Muscle layer of duodenum (tissue), 2 donors: ENCODE data around the gene RIMBP3C.
"Not testable (repeated sequence)": the region's sequence is repeated elsewhere in the genome, so short reads cannot be mapped to it uniquely, and the experiment has no call there.

Source experiments
- H3K27ac ChIP-seq: one replicate; pipeline ENCODE4 v1.7.0; 2013; ENCODE audit warnings: mild to moderate bottlenecking, low read length
- H3K27me3 ChIP-seq: one replicate; pipeline ENCODE4 v1.7.0; 2013; ENCODE audit warnings: low read depth, mild to moderate bottlenecking, control low read depth, low read length
- H3K36me3 ChIP-seq, 2 donors: one replicate each; pipeline ENCODE4 v1.7.0; 2013; ENCODE audit warnings: low read length in 2 of 2, control low read depth in 1 of 2, mild to moderate bottlenecking in 1 of 2; ENCODE audit not compliant: insufficient read depth in 2 of 2, control insufficient read depth in 1 of 2
- H3K4me1 ChIP-seq, 2 donors: one replicate each; pipeline ENCODE4 v1.7.0; 2013; ENCODE audit warnings: low read length in 2 of 2, mild to moderate bottlenecking in 2 of 2, control low read depth in 1 of 2, moderate library complexity in 1 of 2; ENCODE audit not compliant: insufficient read depth in 2 of 2, control insufficient read depth in 1 of 2
- H3K4me3 ChIP-seq, 2 donors: one replicate each; pipeline ENCODE4 v1.7.0; 2013; ENCODE audit warnings: low read length in 2 of 2, low read depth in 1 of 2, mild to moderate bottlenecking in 1 of 2
- H3K9me3 ChIP-seq, 2 donors: one replicate each; pipeline ENCODE4 v1.7.0; 2013; ENCODE audit warnings: low read length in 2 of 2, control low read depth in 1 of 2, mild to moderate bottlenecking in 1 of 2; ENCODE audit not compliant: control insufficient read depth in 1 of 2
- donor health status: healthy.

RIMBP3C gene, protein sequence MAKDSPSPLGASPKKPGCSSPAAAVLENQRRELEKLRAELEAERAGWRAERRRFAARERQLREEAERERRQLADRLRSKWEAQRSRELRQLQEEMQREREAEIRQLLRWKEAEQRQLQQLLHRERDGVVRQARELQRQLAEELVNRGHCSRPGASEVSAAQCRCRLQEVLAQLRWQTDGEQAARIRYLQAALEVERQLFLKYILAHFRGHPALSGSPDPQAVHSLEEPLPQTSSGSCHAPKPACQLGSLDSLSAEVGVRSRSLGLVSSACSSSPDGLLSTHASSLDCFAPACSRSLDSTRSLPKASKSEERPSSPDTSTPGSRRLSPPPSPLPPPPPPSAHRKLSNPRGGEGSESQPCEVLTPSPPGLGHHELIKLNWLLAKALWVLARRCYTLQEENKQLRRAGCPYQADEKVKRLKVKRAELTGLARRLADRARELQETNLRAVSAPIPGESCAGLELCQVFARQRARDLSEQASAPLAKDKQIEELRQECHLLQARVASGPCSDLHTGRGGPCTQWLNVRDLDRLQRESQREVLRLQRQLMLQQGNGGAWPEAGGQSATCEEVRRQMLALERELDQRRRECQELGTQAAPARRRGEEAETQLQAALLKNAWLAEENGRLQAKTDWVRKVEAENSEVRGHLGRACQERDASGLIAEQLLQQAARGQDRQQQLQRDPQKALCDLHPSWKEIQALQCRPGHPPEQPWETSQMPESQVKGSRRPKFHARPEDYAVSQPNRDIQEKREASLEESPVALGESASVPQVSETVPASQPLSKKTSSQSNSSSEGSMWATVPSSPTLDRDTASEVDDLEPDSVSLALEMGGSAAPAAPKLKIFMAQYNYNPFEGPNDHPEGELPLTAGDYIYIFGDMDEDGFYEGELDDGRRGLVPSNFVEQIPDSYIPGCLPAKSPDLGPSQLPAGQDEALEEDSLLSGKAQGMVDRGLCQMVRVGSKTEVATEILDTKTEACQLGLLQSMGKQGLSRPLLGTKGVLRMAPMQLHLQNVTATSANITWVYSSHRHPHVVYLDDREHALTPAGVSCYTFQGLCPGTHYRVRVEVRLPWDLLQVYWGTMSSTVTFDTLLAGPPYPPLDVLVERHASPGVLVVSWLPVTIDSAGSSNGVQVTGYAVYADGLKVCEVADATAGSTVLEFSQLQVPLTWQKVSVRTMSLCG (N-terminal part only)

DNA sequence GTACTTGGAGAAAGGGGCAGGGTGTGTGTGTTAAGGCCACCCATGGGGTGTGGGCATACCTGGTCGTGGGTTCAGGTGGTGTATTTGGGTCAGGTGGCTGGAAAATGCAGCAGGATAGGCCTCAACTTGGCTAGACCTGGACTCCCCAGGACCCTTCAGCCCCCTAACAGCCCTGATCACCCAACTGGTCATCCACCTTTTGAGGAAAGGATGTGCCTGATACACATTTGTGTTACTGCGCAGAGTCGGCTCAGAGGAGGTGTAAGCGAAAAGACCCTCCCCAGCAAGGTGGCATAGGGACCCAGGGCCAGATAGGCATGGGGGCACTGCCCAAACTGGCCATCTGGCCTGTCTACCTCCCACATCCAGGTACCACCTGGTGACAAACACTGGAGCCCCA is at the start of gene RIMBP3C:
Gene RIMBP3C (minus strand): TSS at position 101 of the 400 bp plus-strand sequence. CDS start 485 bp downstream, outside the sequence.
- H3K27ac ChIP-seq, H3K4me1 ChIP-seq, H3K36me3 ChIP-seq, H3K27me3 ChIP-seq, H3K4me3 ChIP-seq, H3K9me3 ChIP-seq: not testable (repeated sequence)

DNA sequence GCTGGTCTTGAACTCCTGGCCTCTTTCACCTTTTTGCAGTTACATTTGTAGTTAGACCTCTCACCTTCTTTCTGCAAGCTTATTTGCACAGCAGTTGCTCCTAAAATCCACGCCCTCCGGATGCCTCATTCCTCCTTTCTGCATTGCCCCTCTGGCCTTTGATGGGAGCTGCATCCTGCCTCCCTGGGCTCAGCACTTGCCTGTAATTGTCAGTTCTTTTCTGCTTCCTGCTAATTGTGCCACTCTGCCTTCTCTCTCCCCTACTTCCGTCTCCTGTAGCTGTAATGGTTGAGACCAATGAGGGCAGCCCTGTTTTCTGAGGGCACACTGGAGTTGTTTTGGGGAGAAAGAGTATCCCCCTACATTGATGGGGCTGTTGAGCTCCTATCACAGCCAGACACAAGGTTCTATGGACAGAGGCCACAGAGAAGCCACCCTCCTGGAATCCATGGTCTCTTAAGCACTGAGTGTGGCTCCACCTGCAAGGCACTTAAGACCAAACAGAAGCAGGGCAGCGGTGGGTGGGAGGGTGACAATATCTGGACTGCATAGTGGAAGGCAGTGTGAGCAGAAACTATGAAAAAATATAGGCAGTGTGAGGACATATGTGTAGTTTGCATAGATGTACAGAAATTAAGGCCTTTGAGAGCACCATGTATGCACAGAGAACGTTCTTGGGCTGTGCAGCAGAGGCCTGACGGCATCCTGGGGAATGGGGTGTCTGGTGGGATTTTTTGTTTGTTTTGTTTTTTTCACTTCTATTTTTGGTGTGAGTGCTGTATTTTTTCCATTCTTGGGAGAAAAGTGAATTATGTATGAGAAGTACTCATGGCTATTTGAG is 48.0 kb upstream of the RIMBP3C start:
- no peaks in the 10 kb centered on the region for H3K9me3 ChIP-seq
- H3K27me3 ChIP-seq = no peaks in the 10 kb centered on the region
- peaks cover 0 to 4% of the 10 kb centered on the region in 2 donors for H3K4me1 ChIP-seq
- no peak overlapping the region for H3K27ac ChIP-seq
- H3K4me3 ChIP-seq = no peak overlapping the region
- H3K36me3 ChIP-seq = peaks cover 11 to 21% of the 10 kb centered on the region in 2 donors

DNA sequence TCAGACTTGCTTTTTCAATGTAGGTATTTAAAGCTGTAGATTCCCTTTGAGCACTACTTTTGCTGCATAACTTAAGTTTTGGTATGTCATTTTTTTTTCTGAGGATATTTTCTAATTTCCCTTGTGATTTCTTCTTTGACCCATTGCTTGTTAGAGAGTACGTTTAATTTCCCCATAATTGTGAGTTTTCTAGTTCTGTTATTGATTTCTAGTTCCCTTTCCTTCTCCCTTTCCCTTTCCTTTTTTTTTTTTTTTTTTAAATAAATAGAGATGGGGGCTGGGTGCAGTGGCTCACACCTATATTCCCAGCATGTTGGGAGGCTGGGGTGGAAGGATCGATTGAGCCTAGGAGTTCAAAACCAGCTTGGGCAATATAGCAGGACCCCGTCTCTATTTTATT is 47.0 kb upstream of the RIMBP3C start:
- H3K36me3 ChIP-seq = peaks cover 21 to 30% of the 10 kb centered on the region in 2 donors

DNA sequence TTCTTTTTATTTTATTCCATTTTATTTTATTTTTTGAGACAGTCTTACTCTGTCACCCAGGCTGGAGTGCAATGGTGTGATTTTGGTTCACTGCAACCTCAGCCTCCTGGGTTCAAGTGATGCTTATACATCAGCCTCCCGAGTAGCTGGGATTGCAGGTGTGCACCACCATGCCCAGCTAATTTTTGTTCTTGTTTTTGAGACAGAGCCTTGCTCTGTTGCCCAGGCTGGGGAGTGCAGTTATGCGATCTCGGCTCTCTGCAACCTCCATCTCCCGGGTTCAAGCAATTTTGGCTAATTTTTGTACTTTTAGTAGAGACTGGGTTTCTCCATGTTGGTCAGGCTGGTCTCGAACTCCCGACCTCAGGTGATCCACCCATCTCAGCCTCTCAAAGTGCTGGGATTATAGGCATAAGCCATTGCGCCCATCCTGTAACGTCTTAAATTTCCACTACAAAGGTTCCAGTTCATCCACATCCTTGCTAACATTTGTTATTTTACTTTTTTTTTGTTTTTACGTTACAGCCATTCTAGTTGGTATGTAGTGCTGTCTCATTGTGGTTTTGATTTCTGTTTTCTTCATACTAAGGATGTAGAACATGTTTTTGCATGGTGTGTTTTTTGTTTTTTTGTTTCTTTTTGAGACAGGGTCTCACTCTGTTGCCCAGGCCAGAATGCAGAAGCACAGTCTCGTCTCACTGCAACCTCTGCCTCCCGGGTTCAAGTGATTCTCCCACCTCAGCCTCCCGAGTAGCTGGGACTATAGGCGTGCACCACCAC is 45.3 kb upstream of the RIMBP3C start:
- Histone ChIP-seq H3K36me3 (peaks cover 30 to 37% of the 10 kb centered on the region in 2 donors), H3K4me1 (peaks cover 0 to 14% of the 10 kb centered on the region in 2 donors)
- H3K9me3 ChIP-seq, H3K27ac ChIP-seq, H3K4me3 ChIP-seq, H3K27me3 ChIP-seq: not testable (repeated sequence)

More for the DNA sequence above, 47.0 kb upstream of the RIMBP3C start:
- Histone ChIP-seq H3K4me3 (no peak overlapping the region), H3K27ac (no peak overlapping the region), H3K4me1 (peaks cover 0 to 4% of the 10 kb centered on the region in 2 donors), H3K9me3 (no peaks in the 10 kb centered on the region), H3K27me3 (no peaks in the 10 kb centered on the region)

DNA sequence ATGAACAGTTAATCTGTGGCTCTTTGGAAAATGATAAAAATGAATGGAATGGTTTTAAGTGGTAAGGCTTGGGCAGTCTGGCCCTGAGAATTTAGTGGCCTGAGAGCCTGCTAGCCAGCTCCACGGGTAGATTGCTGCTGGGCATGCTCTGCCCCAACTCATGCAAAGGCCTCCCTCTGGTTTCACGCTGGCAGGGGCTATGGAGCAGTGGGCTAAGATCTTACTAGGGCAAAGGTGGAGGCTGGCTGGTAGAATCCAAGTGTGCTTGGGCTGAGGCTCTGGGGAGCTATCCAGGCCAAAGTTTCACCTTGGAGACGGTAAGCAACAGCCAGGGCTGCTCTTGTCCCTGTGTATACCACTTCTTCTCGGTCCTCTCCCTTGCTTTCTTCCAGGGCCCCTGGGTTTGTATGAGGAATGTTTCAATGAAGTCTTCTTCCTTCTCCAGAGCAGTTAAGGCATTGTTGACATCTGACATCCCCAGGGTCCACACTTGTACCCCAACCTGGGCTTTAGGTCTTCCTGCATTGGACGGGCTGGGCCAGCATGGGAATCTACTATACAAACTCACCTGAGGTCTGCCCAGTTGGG is 43.7 kb upstream of the RIMBP3C start:
- peaks cover 0 to 23% of the 10 kb centered on the region in 2 donors for H3K4me1 ChIP-seq
- no peak overlapping the region for H3K27ac ChIP-seq
- H3K36me3 ChIP-seq = peaks cover 30 to 37% of the 10 kb centered on the region in 2 donors

DNA sequence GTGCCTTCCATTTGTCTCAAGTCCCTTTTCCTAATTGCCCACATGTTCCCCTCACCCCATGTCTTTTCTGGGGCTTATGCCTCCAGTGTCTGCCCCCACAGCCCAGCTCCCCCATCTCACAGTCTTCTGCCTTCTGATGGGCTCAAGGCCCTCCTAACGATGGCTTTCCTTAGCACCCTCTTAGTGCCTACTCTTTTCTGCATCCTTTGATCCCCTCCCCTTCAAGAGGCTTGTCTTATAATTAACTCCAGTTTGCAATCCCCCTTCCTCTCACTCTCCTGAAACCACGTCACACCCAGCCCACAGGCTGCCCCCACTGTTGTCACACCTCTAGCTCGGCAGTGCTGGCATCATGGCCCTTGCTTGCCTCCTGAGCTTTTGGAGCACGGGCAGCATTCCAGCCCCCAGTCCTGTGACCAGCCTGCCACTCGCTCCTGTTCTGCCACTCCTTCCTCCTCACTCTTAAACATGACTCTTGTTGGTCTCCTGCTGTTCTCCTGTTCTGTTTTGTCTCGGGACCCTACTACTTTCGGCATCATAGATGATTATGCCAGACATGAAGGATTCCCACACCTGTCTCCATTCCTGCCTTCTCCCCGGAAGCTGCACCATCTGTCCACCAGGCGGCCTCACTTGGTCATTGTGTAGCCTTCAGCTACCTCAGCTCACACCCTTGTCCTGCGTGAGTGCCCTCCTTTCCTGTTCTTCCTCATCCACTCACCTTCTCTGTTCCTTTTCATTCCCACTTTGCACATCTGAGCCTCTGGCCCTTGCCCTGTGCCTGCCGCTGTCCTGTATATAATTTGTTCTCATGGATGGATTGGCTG is 42.4 kb upstream of the RIMBP3C start:
- Histone ChIP-seq H3K9me3 (no peaks in the 10 kb centered on the region), H3K36me3 (peaks cover 30 to 37% of the 10 kb centered on the region in 2 donors), H3K4me1 (peaks cover 0 to 27% of the 10 kb centered on the region in 2 donors), H3K4me3 (no peak overlapping the region), H3K27me3 (no peaks in the 10 kb centered on the region), H3K27ac (no peak overlapping the region)

More for the DNA sequence above, 43.7 kb upstream of the RIMBP3C start:
- Histone ChIP-seq H3K27me3 (no peaks in the 10 kb centered on the region), H3K9me3 (no peaks in the 10 kb centered on the region), H3K4me3 (no peak overlapping the region)

DNA sequence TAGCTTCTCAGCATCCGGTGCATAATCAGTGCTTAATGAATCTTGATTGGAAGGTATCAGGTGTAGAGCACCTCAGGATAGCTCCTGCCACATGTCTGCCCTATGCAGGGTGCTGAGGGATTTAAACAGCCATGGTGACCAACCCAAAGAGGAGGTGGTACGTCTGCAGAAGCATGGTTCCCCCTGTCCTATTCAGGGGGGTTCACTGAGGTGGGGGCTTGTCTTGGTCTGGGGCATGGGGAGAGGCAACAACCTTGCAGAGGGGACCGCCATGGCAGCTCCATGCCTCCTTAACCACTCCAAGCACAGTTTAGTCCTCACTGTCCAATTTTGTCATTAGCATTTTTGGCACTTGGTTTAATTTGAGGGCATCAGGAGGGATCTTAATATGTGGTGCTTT is 41.2 kb upstream of the RIMBP3C start:
- H3K4me3 ChIP-seq = no peak overlapping the region
- H3K27ac ChIP-seq = no peak overlapping the region
- peaks cover 4 to 36% of the 10 kb centered on the region in 2 donors for H3K4me1 ChIP-seq
- H3K36me3 ChIP-seq = peaks cover 30 to 37% of the 10 kb centered on the region in 2 donors
- no peaks in the 10 kb centered on the region for H3K9me3 ChIP-seq
- no peaks in the 10 kb centered on the region for H3K27me3 ChIP-seq

DNA sequence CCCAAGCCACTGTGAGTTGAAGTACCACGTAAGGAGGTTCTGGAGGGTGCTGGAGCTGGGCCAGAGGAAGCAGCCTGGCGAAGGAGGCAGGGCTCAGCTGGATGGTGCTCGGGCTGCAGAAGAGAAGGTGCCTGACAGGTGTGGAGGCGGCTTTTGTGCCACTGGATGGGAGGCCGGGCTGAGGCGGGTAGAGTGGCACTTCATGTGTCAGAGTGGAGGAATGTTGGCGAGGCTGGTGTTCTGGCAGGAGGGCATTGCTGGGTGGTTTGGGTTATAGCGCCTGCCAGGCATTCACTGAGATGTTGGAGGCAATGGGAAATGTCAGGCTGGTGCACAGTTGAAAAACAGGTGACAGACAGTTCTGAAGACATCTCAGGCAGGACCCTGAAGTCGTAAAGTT is 40.4 kb upstream of the RIMBP3C start:
- Histone ChIP-seq H3K27ac (no peak overlapping the region), H3K4me3 (no peak overlapping the region), H3K9me3 (no peaks in the 10 kb centered on the region), H3K4me1 (peaks cover 4 to 39% of the 10 kb centered on the region in 2 donors), H3K36me3 (peaks cover 30 to 37% of the 10 kb centered on the region in 2 donors), H3K27me3 (no peaks in the 10 kb centered on the region)
